ENCODE results near the gene TPST2.

Gene TPST2

DNA sequence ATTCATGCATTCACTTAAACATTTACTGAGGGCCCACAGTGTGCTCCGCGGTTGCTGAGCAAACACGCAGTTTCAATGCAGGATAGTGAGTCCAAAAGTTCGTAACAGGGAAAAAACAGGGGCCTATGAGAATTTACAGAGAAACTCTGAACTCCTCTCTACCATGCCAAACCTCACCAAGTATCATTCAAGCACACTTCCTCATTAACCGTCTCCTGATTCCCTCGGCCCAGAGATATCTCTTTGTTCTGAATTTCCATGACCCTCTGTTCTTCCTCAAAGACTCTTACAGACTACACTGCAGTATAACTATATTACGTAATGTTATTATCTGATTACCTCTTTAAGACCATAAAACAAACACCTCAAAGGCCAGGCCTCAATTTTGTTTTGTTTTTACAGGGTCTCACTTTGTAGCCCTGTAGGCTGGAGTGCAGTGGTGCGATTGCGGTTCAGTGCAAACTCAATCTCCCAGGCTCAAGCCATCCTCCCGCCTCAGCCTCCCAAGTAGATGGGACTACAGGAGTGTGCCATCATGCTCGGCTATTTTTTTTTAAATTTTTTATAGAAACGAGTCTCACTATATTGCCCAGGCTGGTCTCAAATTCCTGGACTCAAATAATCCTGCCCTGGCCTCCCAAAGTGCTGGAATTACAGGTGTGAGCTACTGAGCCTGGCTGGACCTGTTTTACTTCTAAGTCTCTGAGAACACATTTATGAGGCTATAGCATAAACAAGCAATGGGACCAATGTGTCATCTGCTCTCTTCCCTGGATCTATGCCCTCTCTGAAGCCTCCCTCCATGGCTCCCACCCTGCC lies 109.9 kb downstream of the TPST2 start:
- peak overlapping the region; percentile 48 to 97 (median 91); a peak in 21 of 22 replicates for H3K27ac ChIP-seq
- peaks cover 21 to 90% (median 78%) of the 10 kb centered on the region in 10 experiments; a peak in 19 of 20 replicates for H3K4me1 ChIP-seq

GRCh38 chr22:26479043-26479791 lies 110.7 kb downstream of the TPST2 start:
- TF ChIP-seq Cebpa-rat (IDR thresholded peaks at IDR 0.05), result no peak
- Histone ChIP-seq H3K9me3 (replicated peaks in 1 of 11) (no peaks in the 10 kb centered on the region), H3K36me3 (peaks cover 0 to 52% (median 21%) of the 10 kb centered on the region in 11 experiments; a peak in 16 of 22 replicates), H3K27me3 (no peaks in the 10 kb centered on the region), H3K4me2 (peak overlapping the region; percentile 92 to 98 (median 96)), H4K20me1 (peaks cover 0 to 9% (median 0%) of the 10 kb centered on the region in 11 experiments; a peak in 6 of 22 replicates), H3K27ac (peak overlapping the region; percentile 48 to 97 (median 91); a peak in 21 of 22 replicates), H3K4me3 (peak overlapping the region; percentile 73 to 95 (median 76)), H3K4me1 (peaks cover 18 to 90% (median 78%) of the 10 kb centered on the region in 10 experiments), H3K9ac (peak overlapping the region; percentile 85 to 92 (median 90))

More for the DNA sequence above, 109.9 kb downstream of the TPST2 start:
- peak in 4 of 11 experiments; percentile 16 to 33 (median 20); a peak in 2 of 22 replicates for TF ChIP-seq Cebpa-rat (IDR thresholded peaks at IDR 0.05)
- peaks cover 0 to 44% (median 15%) of the 10 kb centered on the region in 11 experiments; a peak in 14 of 22 replicates for H3K36me3 ChIP-seq
- peak overlapping the region; percentile 73 to 95 (median 76) for H3K4me3 ChIP-seq
- H3K9me3 ChIP-seq (replicated peaks in 1 of 11), result no peaks in the 10 kb centered on the region
- H4K20me1 ChIP-seq, result peaks cover 0 to 7% (median 0%) of the 10 kb centered on the region in 11 experiments; a peak in 2 of 22 replicates
- H3K27me3 ChIP-seq, result no peaks in the 10 kb centered on the region
- H3K9ac ChIP-seq, result peak overlapping the region; percentile 85 to 92 (median 90)
- peak overlapping the region; percentile 92 to 98 (median 96) for H3K4me2 ChIP-seq

DNA sequence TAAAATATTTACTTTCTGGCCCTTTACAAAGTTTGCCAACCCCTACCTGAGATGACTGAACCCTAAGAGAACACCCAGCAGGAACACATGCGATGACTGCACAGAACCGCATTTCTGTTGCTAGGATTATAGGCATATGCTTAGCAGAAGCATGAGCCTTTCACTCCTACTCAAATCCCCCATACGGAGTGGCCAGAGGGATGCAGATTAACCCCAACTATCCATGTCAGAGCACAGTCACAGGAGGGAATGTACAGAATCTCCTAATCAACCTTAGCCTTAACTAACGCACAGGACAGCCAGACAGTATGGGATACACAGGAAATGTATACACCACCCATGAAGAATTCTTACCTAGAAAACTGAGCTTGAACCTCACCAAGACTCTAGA lies 112.6 kb downstream of the TPST2 start:
- Histone ChIP-seq H3K4me1 (peaks cover 29 to 100% (median 86%) of the 10 kb centered on the region in 10 experiments), H3K9ac (peak overlapping the region; percentile 8 to 92 (median 88); a peak in 19 of 22 replicates), H3K9me3 (replicated peaks in 1 of 11) (no peaks in the 10 kb centered on the region), H3K4me3 (peak overlapping the region in 9 of 10 experiments; percentile 23 to 95 (median 75); a peak in 18 of 20 replicates), H3K36me3 (peaks cover 12 to 71% (median 40%) of the 10 kb centered on the region in 11 experiments), H3K27ac (peak overlapping the region in 9 of 11 experiments; percentile 85 to 97 (median 94); a peak in 18 of 22 replicates), H3K27me3 (no peaks in the 10 kb centered on the region), H3K4me2 (peak overlapping the region; percentile 92 to 98 (median 96)), H4K20me1 (peaks cover 0 to 26% (median 12%) of the 10 kb centered on the region in 11 experiments; a peak in 7 of 22 replicates)
- no peak for TF ChIP-seq Cebpa-rat (IDR thresholded peaks at IDR 0.05)

- H3K4me2 ChIP-seq, result peak overlapping the region; percentile 92 to 98 (median 96)
- peak overlapping the region in 9 of 11 experiments; percentile 85 to 97 (median 94); a peak in 18 of 22 replicates for H3K27ac ChIP-seq
- no peaks in the 10 kb centered on the region for H3K9me3 ChIP-seq (replicated peaks in 1 of 11)
- peaks cover 29 to 97% (median 84%) of the 10 kb centered on the region in 10 experiments for H3K4me1 ChIP-seq
- H3K27me3 ChIP-seq, result no peaks in the 10 kb centered on the region
- H3K4me3 ChIP-seq, result peak overlapping the region in 9 of 10 experiments; percentile 23 to 95 (median 75); a peak in 17 of 20 replicates
- peak in 5 of 11 experiments; percentile 30 to 68 (median 52); a peak in 7 of 22 replicates for TF ChIP-seq Cebpa-rat (IDR thresholded peaks at IDR 0.05)
- peaks cover 0 to 32% (median 14%) of the 10 kb centered on the region in 11 experiments; a peak in 7 of 22 replicates for H4K20me1 ChIP-seq
- H3K36me3 ChIP-seq, result peaks cover 17 to 76% (median 45%) of the 10 kb centered on the region in 11 experiments
- peak overlapping the region; percentile 8 to 92 (median 88); a peak in 20 of 22 replicates for H3K9ac ChIP-seq
Observed at GRCh38 chr22:26476705-26477340, 113.1 kb downstream of the TPST2 start.

- Histone ChIP-seq H3K9ac (peak overlapping the region in 8 of 11 experiments; percentile 85 to 92 (median 90); a peak in 15 of 22 replicates), H4K20me1 (peaks cover 0 to 53% (median 17%) of the 10 kb centered on the region in 11 experiments; a peak in 11 of 22 replicates), H3K4me3 (peak overlapping the region in 7 of 10 experiments; percentile 73 to 95 (median 75); a peak in 13 of 20 replicates), H3K4me2 (peak overlapping the region; percentile 92 to 98 (median 96)), H3K27me3 (no peaks in the 10 kb centered on the region), H3K27ac (peak overlapping the region in 9 of 11 experiments; percentile 85 to 97 (median 94); a peak in 18 of 22 replicates), H3K36me3 (peaks cover 39 to 93% (median 67%) of the 10 kb centered on the region in 11 experiments), H3K9me3 (replicated peaks in 1 of 11) (no peaks in the 10 kb centered on the region), H3K4me1 (peaks cover 49 to 92% (median 71%) of the 10 kb centered on the region in 10 experiments)
- TF ChIP-seq Cebpa-rat (IDR thresholded peaks at IDR 0.05), result no peak
Observed at GRCh38 chr22:26474682-26475081, 115.2 kb downstream of the TPST2 start.

Measured in BLaER1 treated with 17β-estradiol and CSF1 and Interleukin-3, amounts not matched to agents 10 nM and 100 nM (cell line).